Measurements from ENCODE around the gene CDC16. TPM values are rescaled to one million over a fixed set of nuclear protein-coding genes. Genes with fewer than 3 reads are reported as not detected.
"Not testable (repeated sequence)": the region's sequence is repeated elsewhere in the genome, so short reads cannot be mapped to it uniquely, and the experiment has no call there.

Gene CDC16, protein sequence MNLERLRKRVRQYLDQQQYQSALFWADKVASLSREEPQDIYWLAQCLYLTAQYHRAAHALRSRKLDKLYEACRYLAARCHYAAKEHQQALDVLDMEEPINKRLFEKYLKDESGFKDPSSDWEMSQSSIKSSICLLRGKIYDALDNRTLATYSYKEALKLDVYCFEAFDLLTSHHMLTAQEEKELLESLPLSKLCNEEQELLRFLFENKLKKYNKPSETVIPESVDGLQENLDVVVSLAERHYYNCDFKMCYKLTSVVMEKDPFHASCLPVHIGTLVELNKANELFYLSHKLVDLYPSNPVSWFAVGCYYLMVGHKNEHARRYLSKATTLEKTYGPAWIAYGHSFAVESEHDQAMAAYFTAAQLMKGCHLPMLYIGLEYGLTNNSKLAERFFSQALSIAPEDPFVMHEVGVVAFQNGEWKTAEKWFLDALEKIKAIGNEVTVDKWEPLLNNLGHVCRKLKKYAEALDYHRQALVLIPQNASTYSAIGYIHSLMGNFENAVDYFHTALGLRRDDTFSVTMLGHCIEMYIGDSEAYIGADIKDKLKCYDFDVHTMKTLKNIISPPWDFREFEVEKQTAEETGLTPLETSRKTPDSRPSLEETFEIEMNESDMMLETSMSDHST
- 10 to 100 TPM; 47.8 to 69.3 TPM for total RNA-seq
- 37.8 to 67.1 reads per million in 2 donors for total RNA-seq

DNA sequence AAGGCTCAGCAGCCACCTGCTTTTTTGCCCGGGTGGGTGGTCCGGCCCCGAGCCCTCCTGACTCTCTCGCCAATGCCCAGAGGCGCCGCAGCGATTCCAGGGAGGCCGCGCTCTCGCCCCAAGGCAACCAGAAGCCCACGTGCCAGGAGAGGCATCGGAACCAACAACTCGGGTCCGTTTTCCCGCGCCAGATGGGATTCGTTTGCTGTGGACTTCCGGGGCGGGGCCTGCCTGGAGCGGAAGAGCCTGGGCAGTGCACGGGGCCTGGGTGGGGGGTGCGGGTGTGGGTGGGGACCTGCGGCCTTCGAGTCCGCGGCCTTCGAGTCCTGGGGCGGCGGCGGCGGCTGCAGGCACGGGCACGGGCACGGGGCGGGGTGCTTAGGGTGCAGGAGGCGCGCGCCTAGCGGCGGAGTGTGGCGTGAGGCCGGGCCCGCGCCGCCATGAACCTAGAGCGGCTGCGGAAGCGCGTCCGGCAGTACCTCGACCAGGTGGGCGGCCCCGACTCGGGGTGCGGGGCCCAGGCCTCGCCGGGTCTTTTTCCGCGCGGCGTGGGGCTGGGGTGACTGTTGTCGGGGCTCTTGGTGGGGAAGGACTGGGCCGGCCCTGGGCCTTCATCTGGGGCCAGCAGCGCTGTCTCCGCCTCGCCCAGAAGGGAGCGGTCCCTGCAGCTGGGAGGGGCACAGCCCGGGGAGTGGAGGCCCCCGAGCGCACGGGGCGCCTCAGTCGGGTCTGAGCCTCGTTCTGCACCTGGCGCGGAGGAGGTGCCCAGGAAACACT, at the start of gene CDC16:
TSS of gene CDC16 (plus strand) at position 253 of the 777 bp plus-strand sequence. CDS start at position 441, 188 bp downstream.
- Mint-ChIP-seq H3K4me3 (peak within 1 kb of the TSS; percentile 90), H3K4me1 (peaks cover 27% of the 10 kb centered on the region), H3K27me3 (peaks cover 6% of the 10 kb centered on the region), H3K36me3 (ENCODE audit: low read depth) (peaks cover 8% of the 10 kb centered on the region), H3K27ac (peak within 1 kb of the TSS; percentile 82)
- peak; percentile 59 to 80 (median 65) for DNase-seq
- ATAC-seq = peak; percentile 89
- no peaks in the 10 kb centered on the region for H3K9me3 ChIP-seq (ENCODE audit: control insufficient read depth, low read length, poor library complexity, severe bottlenecking)

DNA sequence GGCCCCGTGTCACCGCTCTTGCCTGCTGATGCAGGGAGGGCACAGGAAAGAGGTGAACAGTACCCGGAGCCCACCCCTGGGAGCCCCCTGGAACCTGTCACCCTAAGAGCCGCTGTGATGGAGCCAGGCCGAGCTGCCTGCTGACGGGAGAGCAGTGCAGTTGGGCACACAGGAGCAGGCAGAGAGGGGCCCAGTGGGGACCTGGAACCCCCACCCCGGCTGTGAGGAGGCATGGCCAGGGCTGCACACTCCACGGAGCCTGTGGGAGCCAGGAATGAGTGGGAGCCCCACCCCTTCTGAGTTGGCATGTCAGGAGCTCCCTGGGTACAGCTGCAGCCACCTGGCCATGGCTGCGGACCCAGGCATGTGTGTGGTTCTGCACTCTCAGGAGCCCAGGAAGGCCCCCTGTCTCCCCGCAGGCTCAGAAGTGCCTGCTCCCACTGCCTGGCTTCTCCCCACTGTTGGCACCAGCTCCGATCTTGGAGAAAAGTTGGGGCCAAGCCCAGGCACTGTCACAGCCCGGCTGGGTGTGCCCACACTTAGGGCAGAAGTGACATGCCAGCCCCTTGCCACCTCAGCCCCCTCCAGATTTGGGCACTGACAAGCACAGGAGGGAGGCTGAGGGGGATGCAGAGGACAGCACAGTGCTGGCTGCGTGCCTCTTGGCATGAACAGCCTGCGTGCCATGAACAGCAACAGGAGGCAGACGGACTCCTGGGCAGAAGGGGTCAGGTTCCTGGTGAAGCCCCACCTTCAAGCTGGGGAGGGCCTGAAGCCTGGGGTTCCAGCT, 49.3 kb upstream of the CDC16 start:
- no peak for DNase-seq
- no peak overlapping the region for H3K4me3 Mint-ChIP-seq
- no peak for ATAC-seq
- H3K4me1 Mint-ChIP-seq = peaks cover 10% of the 10 kb centered on the region
- no peak overlapping the region for H3K27ac Mint-ChIP-seq
- peaks cover 10% of the 10 kb centered on the region for H3K27me3 Mint-ChIP-seq
- H3K36me3 Mint-ChIP-seq (ENCODE audit: low read depth) = peaks cover 9% of the 10 kb centered on the region
- H3K9me3 ChIP-seq (ENCODE audit: control insufficient read depth, low read length, poor library complexity, severe bottlenecking) = no peaks in the 10 kb centered on the region

DNA sequence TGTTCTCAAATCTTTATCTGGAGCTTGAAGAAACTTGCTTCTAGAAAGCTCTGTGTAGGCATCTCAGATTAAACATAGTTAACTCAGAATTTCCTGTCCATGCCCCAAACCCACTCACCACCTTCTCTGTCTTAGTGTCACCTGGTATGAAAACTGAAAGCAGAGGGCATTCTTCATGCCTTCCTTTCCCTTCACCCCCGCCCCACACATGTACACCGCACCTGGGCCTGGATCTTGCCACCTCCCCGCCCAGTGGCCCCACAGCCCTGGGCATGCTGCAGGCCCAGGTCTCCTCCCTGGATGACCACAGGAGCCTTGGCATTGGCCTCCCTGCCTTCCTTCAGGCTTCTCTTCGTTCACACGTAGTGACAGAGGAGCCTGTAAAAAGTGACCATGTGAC, 39.8 kb upstream of the CDC16 start:
- Mint-ChIP-seq H3K27me3 (no peaks in the 10 kb centered on the region), H3K27ac (no peak overlapping the region), H3K36me3 (ENCODE audit: low read depth) (no peaks in the 10 kb centered on the region), H3K4me1 (peaks cover 10% of the 10 kb centered on the region), H3K4me3 (peak overlapping the region; percentile 47)
- no peaks in the 10 kb centered on the region for H3K9me3 ChIP-seq (ENCODE audit: control insufficient read depth, low read length, poor library complexity, severe bottlenecking)
- ATAC-seq = peak; percentile 42
- DNase-seq = no peak

DNA sequence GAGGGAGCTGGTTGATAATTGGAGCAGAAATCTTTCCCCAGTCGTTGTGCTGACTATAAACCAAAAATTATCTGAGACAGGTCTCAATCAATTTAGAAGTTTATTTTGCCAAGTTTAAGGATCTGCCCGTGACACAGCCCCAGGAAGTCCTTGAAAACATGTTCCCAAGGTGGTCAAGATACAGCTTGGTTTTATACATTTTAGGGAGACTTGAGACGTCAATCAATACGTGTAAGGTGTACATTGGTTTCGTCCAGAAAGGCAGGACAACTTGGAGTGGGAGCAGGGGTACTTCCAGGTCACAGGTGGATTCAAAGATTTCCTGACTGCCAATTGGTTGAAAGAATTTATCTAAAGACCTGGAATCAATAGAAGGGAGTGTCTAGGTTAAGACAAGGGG, 38.1 kb upstream of the CDC16 start:
- Mint-ChIP-seq H3K36me3 (ENCODE audit: low read depth) (no peaks in the 10 kb centered on the region), H3K27me3 (no peaks in the 10 kb centered on the region), H3K27ac (no peak overlapping the region), H3K4me1 (peaks cover 10% of the 10 kb centered on the region), H3K4me3 (no peak overlapping the region)
- DNase-seq (no peak), ATAC-seq (no peak)
- H3K9me3 ChIP-seq (ENCODE audit: control insufficient read depth, low read length, poor library complexity, severe bottlenecking) = no peaks in the 10 kb centered on the region

DNA sequence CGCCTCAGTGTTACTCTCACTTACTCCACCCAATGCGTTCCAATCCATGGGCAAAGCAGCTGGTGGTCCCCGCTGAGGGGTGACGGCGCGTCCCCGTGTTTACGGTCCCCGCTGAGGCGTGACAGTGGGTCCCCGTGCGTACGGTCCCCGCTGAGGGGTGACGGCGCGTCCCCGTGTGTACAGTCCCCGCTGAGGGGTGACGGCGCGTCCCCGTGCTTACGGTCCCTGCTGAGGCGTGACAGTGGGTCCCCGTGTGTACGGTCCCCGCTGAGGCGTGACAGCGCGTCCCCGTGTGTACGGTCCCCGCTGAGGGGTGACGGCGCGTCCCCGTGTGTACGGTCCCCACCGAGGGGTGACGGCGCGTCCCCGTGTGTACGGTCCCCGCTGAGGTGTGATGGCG, 36.1 kb upstream of the CDC16 start:
- H3K9me3 ChIP-seq (ENCODE audit: control insufficient read depth, low read length, poor library complexity, severe bottlenecking) = no peaks in the 10 kb centered on the region
- Mint-ChIP-seq H3K4me1 (peaks cover 16% of the 10 kb centered on the region), H3K4me3 (no peak overlapping the region), H3K27ac (no peak overlapping the region), H3K36me3 (ENCODE audit: low read depth) (no peaks in the 10 kb centered on the region), H3K27me3 (no peaks in the 10 kb centered on the region)
- ATAC-seq = no peak
- DNase-seq = no peak

DNA sequence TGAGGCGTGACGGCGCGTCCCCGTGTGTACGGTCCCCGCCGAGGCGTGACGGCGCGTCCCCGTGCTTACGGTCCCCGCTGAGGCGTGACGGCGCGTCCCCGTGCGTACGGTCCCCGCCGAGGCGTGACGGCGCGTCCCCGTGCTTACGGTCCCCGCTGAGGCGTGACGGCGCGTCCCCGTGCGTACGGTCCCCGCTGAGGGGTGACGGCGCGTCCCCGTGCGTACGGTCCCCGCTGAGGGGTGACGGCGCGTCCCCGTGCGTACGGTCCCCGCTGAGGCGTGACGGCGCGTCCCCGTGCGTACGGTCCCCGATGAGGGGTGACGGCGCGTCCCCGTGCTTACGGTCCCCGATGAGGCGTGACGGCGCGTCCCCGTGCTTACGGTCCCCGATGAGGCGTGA, 35.2 kb upstream of the CDC16 start:
- H3K27ac Mint-ChIP-seq; DNase-seq; H3K4me3 Mint-ChIP-seq; ATAC-seq; H3K9me3 ChIP-seq (ENCODE audit: control insufficient read depth, low read length, poor library complexity, severe bottlenecking); H3K36me3 Mint-ChIP-seq (ENCODE audit: low read depth); H3K27me3 Mint-ChIP-seq: not testable (repeated sequence)
- peaks cover 23% of the 10 kb centered on the region for H3K4me1 Mint-ChIP-seq

DNA sequence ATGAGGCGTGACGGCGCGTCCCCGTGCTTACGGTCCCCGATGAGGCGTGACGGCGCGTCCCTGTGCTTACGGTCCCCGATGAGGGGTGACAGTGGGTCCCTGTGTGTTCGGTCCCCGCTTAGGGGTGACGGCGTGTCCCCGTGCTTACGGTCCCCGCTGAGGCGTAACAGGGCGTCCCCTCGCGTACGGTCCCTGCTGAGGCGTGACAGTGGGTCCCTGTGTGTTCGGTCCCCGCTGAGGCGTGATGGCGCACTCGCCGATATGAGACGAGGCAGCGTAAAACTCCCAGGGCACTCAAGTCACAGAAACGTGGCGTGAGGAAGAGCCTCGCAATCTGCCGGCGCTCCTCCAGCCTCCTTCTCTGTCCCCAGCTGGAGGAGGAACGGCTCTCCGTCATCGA, 34.7 kb upstream of the CDC16 start:
- H3K36me3 Mint-ChIP-seq (ENCODE audit: low read depth) = no peaks in the 10 kb centered on the region
- no peak for ATAC-seq
- no peaks in the 10 kb centered on the region for H3K27me3 Mint-ChIP-seq
- no peak overlapping the region for H3K27ac Mint-ChIP-seq
- H3K4me1 Mint-ChIP-seq = peaks cover 24% of the 10 kb centered on the region
- H3K9me3 ChIP-seq (ENCODE audit: control insufficient read depth, low read length, poor library complexity, severe bottlenecking) = no peaks in the 10 kb centered on the region
- peak overlapping the region; percentile 15 for H3K4me3 Mint-ChIP-seq
- no peak for DNase-seq

DNA sequence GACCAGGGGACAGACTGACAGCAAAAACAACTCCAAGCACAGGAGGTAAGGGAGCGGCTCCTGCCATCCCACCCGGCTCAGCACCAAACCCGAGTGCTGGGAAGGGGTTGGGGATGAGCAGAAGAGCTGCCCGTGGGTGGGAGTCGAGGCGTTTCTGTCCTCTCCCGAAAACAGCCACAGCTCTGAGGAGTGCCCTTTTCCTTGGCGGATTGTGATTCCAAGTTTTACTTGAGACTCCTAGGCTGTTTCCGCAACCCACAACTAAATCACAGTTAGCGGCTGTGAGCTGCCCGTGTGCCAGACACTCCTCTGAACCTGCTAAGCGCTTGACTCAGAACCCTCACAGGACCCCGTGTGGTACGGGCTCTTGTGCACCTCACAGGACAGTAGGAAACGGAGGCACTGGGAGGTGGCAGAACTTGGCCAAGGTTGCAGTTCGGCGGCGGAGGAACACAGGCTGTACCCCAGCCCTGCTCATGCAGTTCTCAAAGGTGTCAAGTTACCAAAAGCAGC, 34.2 kb upstream of the CDC16 start:
- H3K9me3 ChIP-seq (ENCODE audit: control insufficient read depth, low read length, poor library complexity, severe bottlenecking) = no peaks in the 10 kb centered on the region
- peak overlapping the region; percentile 15 for H3K4me3 Mint-ChIP-seq
- no peaks in the 10 kb centered on the region for H3K36me3 Mint-ChIP-seq (ENCODE audit: low read depth)
- no peak overlapping the region for H3K27ac Mint-ChIP-seq
- ATAC-seq (no peak), DNase-seq (no peak)
- H3K4me1 Mint-ChIP-seq = peaks cover 20% of the 10 kb centered on the region
- no peaks in the 10 kb centered on the region for H3K27me3 Mint-ChIP-seq

DNA sequence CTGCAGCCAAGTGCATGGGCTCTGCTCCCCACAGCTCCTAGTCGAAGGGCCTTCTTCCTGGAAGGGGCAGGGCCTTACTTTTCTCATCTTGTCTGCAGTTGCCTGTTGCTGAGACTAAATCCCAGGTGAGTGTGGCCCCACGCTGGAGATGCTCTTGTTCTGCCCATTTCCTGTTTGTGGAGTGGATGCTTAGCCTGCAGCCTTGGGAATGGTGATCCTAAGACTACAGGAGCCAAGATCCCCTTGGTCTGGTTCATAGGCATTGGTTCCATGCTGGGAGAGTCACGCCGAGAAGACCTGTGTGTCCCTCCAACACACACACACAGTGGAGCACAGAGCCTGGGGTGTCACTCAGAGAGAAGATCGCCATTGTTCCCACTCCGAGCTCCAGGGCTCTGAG, 32.1 kb upstream of the CDC16 start:
- Mint-ChIP-seq H3K4me1 (peaks cover 23% of the 10 kb centered on the region), H3K36me3 (ENCODE audit: low read depth) (no peaks in the 10 kb centered on the region), H3K4me3 (no peak overlapping the region), H3K27ac (no peak overlapping the region), H3K27me3 (no peaks in the 10 kb centered on the region)
- ATAC-seq (no peak), DNase-seq (no peak)
- no peaks in the 10 kb centered on the region for H3K9me3 ChIP-seq (ENCODE audit: control insufficient read depth, low read length, poor library complexity, severe bottlenecking)

DNA sequence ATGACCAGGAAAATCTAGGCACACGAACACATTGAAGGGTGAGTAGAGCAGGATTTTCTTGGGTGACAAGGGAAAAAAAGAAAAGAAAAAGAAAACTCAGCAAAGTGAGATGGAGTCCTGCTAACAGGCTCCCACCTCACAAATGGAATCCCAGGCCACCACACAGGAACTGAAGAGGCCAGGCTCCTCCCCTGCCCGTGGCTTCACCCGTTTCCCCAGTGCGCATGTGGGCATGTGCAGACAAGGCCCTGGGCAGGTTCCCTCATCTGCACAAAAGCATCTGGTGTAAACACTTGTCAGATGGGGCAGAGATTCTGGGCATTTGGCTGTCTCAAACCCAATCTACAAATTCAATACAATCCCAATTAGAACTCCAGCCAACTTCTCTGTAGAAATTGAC, 31.2 kb upstream of the CDC16 start:
- ATAC-seq = peak; percentile 80
- H3K27ac Mint-ChIP-seq = peak overlapping the region; percentile 41
- H3K36me3 Mint-ChIP-seq (ENCODE audit: low read depth) = no peaks in the 10 kb centered on the region
- no peaks in the 10 kb centered on the region for H3K9me3 ChIP-seq (ENCODE audit: control insufficient read depth, low read length, poor library complexity, severe bottlenecking)
- DNase-seq = peak in 1 of 3 donors; percentile 28
- H3K4me1 Mint-ChIP-seq = peaks cover 23% of the 10 kb centered on the region
- no peaks in the 10 kb centered on the region for H3K27me3 Mint-ChIP-seq
- H3K4me3 Mint-ChIP-seq = peak overlapping the region; percentile 12

DNA sequence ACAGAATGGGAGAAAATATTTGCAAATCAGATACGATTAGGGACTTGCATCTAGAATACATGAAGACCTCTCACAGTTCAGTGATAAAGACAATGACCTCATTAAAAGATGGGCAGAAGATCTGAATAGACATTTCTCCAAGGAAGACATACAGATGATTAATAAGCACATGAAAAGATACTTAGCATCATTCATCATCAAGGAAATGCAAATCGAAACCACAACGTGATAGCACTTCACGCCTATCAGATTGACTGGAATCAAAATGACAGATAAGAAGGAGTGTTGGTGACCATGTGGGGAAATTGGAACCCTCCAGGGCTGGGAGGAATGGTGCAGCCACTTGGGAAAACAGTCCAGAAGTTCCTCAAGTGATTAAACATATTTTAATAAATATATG, 29.8 kb upstream of the CDC16 start:
- no peaks in the 10 kb centered on the region for H3K27me3 Mint-ChIP-seq
- ATAC-seq (no peak), DNase-seq (no peak)
- no peaks in the 10 kb centered on the region for H3K9me3 ChIP-seq (ENCODE audit: control insufficient read depth, low read length, poor library complexity, severe bottlenecking)
- peak overlapping the region; percentile 19 for H3K27ac Mint-ChIP-seq
- H3K4me1 Mint-ChIP-seq = peaks cover 23% of the 10 kb centered on the region
- no peaks in the 10 kb centered on the region for H3K36me3 Mint-ChIP-seq (ENCODE audit: low read depth)
- H3K4me3 Mint-ChIP-seq = no peak overlapping the region

DNA sequence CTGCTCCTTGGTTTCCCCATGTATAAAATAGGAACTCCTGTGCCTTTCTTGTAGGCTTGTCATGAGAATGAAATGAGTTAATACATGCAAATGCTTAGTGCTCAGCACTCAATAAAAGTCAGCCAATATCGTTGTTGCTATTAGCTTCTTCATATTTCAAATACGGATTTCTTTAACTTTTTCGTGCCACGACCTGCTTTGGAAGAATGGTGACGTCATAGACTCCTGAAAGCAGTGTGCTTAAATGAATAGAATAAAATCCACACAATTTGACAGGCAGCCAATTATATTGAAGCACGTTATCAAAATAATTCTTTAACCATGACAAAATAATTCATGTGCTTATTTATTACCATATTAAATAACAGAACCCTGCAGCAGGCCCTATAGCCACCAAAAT, 26.6 kb upstream of the CDC16 start:
- Mint-ChIP-seq H3K4me3 (no peak overlapping the region), H3K4me1 (peaks cover 25% of the 10 kb centered on the region), H3K27ac (no peak overlapping the region), H3K36me3 (ENCODE audit: low read depth) (peaks cover 3% of the 10 kb centered on the region), H3K27me3 (peaks cover 15% of the 10 kb centered on the region)
- DNase-seq (no peak), ATAC-seq (no peak)
- H3K9me3 ChIP-seq (ENCODE audit: control insufficient read depth, low read length, poor library complexity, severe bottlenecking) = no peaks in the 10 kb centered on the region

Measured in T-helper 17 cell (primary cell).